SK-N-SH (cell line): Measurements from ENCODE around the gene HCST.

Experiments
- CHD2 ChIP-seq: fragments of 150-350 bp; IDR thresholded peaks from 2 replicates; pipeline ENCODE4 v1.6.1; 2018; ENCODE audit warnings: low read length; ENCODE audit not compliant: partially characterized antibody
- ELF1 ChIP-seq: IDR thresholded peaks from 2 replicates; pipeline ENCODE4 v1.4.0; 2012
- RCOR1 ChIP-seq: fragments of 150-350 bp; IDR thresholded peaks from 2 replicates; pipeline ENCODE4 v1.6.1; 2017; ENCODE audit warnings: antibody characterized with exemption, low read length
- RFX5 ChIP-seq: IDR thresholded peaks from 2 replicates; pipeline ENCODE4 v1.6.1; 2012; ENCODE audit warnings: mild to moderate bottlenecking, improper control_type of control experiment, low read length
- TF ChIP-seq, protein P1 (sequence below): IDR thresholded peaks from 2 replicates; pipeline ENCODE4 v1.4.0; 2012; ENCODE audit warnings: low read depth, borderline replicate concordance
- TF ChIP-seq, protein P2 (sequence below): fragments of 200-600 bp; sonication (generic); IDR thresholded peaks from 2 replicates; pipeline ENCODE4 v1.6.1; 2017; ENCODE audit warnings: antibody characterized with exemption, mild to moderate bottlenecking, moderate library complexity
- TF ChIP-seq, protein P3 (sequence below): fragments of 150-350 bp; IDR thresholded peaks from 2 replicates; pipeline ENCODE4 v1.6.1; 2017; ENCODE audit warnings: antibody characterized with exemption, low read length, low read depth, borderline replicate concordance

DNA sequence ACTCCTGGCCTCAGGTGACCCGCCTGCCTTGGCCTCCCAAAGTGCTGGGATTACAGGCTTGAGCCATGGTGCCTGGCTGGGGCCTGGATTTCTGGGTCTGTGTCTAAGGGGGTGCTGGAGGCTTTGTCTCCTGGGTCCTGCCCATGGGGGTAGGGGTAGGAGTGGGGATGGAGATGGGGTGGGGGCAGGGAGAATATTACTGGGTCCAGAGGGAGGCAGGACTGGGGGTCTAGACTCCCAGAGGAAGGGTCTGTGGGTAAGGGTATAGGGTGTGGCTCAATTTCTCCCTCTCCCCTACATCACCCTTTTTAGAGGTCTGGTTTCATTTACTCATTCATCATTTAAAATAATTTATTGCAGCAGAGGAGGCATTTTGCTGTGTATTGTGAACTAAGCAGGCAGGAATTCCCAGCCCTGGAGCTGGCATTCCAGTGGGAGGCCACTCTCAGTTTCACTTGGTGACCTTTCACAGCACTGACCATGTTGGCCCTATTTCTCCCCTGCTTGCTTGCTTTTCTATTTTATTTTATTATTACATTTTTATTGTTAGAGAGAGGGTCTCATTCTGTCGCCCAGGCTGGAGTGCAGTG, 1.2 kb upstream of the HCST start:
- TF ChIP-seq, protein P1, sequence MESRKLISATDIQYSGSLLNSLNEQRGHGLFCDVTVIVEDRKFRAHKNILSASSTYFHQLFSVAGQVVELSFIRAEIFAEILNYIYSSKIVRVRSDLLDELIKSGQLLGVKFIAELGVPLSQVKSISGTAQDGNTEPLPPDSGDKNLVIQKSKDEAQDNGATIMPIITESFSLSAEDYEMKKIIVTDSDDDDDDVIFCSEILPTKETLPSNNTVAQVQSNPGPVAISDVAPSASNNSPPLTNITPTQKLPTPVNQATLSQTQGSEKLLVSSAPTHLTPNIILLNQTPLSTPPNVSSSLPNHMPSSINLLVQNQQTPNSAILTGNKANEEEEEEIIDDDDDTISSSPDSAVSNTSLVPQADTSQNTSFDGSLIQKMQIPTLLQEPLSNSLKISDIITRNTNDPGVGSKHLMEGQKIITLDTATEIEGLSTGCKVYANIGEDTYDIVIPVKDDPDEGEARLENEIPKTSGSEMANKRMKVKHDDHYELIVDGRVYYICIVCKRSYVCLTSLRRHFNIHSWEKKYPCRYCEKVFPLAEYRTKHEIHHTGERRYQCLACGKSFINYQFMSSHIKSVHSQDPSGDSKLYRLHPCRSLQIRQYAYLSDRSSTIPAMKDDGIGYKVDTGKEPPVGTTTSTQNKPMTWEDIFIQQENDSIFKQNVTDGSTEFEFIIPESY: no peak
- TF ChIP-seq, protein P2, sequence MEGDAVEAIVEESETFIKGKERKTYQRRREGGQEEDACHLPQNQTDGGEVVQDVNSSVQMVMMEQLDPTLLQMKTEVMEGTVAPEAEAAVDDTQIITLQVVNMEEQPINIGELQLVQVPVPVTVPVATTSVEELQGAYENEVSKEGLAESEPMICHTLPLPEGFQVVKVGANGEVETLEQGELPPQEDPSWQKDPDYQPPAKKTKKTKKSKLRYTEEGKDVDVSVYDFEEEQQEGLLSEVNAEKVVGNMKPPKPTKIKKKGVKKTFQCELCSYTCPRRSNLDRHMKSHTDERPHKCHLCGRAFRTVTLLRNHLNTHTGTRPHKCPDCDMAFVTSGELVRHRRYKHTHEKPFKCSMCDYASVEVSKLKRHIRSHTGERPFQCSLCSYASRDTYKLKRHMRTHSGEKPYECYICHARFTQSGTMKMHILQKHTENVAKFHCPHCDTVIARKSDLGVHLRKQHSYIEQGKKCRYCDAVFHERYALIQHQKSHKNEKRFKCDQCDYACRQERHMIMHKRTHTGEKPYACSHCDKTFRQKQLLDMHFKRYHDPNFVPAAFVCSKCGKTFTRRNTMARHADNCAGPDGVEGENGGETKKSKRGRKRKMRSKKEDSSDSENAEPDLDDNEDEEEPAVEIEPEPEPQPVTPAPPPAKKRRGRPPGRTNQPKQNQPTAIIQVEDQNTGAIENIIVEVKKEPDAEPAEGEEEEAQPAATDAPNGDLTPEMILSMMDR: no peak
- TF ChIP-seq, protein P3, sequence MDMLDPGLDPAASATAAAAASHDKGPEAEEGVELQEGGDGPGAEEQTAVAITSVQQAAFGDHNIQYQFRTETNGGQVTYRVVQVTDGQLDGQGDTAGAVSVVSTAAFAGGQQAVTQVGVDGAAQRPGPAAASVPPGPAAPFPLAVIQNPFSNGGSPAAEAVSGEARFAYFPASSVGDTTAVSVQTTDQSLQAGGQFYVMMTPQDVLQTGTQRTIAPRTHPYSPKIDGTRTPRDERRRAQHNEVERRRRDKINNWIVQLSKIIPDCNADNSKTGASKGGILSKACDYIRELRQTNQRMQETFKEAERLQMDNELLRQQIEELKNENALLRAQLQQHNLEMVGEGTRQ: no peak
- no peak for TF ChIP-seq RCOR1
- TF ChIP-seq RFX5: no peak
- no peak for TF ChIP-seq ELF1
- TF ChIP-seq CHD2: no peak
